OCI-LY7 (cell line): ENCODE results near the gene PODNL1. TPM values are rescaled to one million over a fixed set of nuclear protein-coding genes. Genes with fewer than 3 reads are reported as not detected.
"Not testable (repeated sequence)": the region's sequence is repeated elsewhere in the genome, so short reads cannot be mapped to it uniquely, and the experiment has no call there.

Source experiments
- BruUV-seq: library from RNA; stranded (reverse); fragments of 400-500 nt; replicated peaks from 2 replicates; lab custom pipeline; 2021; lab: Mats Ljungman, UMichigan
- CTCF ChIA-PET: fragments of 300-600 bp; sonication (Branson Sonifier 250); formaldehyde crosslinking; loops from one replicate; lab custom pipeline; 2022; ENCODE audit warnings: antibody characterized with exemption; ENCODE audit not compliant: unreplicated experiment; lab: Charles Lee
- POLR2A ChIA-PET: fragments of 300-600 bp; sonication (Branson Sonifier 250); formaldehyde crosslinking; loops from one replicate; lab custom pipeline; 2022; ENCODE audit warnings: antibody characterized with exemption; lab: Charles Lee
- DNase-seq: peaks from one replicate; pipeline ENCODE4 v3.0.0-alpha.2; 2015; ENCODE audit warnings: low spot score
- H2AFZ ChIP-seq: fragments of 200-600 bp; sonication (generic), shearing (Covaris generic); 2 replicates; pipeline ENCODE4 v1.6.1; 2014; ENCODE audit warnings: mild to moderate bottlenecking, antibody characterized with exemption, low read length, moderate library complexity
- H3K27ac ChIP-seq: fragments of 200-600 bp; sonication (generic); 2 replicates; pipeline ENCODE4 v1.5.1; 2014; ENCODE audit warnings: mixed run types, low read depth, mild to moderate bottlenecking, moderate library complexity, low read length, inconsistent platforms; ENCODE audit not compliant: poor library complexity, severe bottlenecking
- H3K36me3 ChIP-seq: fragments of 200-600 bp; sonication (generic); 2 replicates; pipeline ENCODE4 v1.6.1; 2014; ENCODE audit warnings: mild to moderate bottlenecking, antibody characterized with exemption, low read length, moderate library complexity, mixed read lengths; ENCODE audit not compliant: insufficient read depth
- H3K4me1 ChIP-seq: fragments of 200-600 bp; sonication (generic); 2 replicates; pipeline ENCODE4 v1.5.1; 2014; ENCODE audit warnings: mild to moderate bottlenecking, low read length; ENCODE audit not compliant: insufficient read depth, poor library complexity, severe bottlenecking
- H3K4me2 ChIP-seq: fragments of 200-600 bp; sonication (generic); 2 replicates; pipeline ENCODE4 v1.6.1; 2014; ENCODE audit warnings: mild to moderate bottlenecking, low read length
- H3K4me3 ChIP-seq: fragments of 200-600 bp; sonication (generic); 2 replicates; pipeline ENCODE4 v1.5.1; 2014; ENCODE audit warnings: mild to moderate bottlenecking, low read depth, low read length; ENCODE audit not compliant: poor library complexity, severe bottlenecking
- H3K79me2 ChIP-seq: fragments of 200-600 bp; sonication (generic); 2 replicates; pipeline ENCODE4 v1.6.1; 2016; ENCODE audit warnings: low read depth, mild to moderate bottlenecking, low read length, moderate library complexity, mixed read lengths; ENCODE audit not compliant: insufficient read depth
- H3K9me2 ChIP-seq: fragments of 200-600 bp; sonication (generic); 2 replicates; pipeline ENCODE4 v1.6.1; 2016; ENCODE audit warnings: mild to moderate bottlenecking, low read length, mixed read lengths; ENCODE audit not compliant: insufficient read depth
- H3K9me3 ChIP-seq: fragments of 200-600 bp; sonication (generic); 2 replicates; pipeline ENCODE4 v1.6.1; 2014; ENCODE audit warnings: mild to moderate bottlenecking, mixed run types, low read length, mixed read lengths
- H4K20me1 ChIP-seq: fragments of 200-600 bp; sonication (generic); 2 replicates; pipeline ENCODE4 v1.6.1; 2014; ENCODE audit warnings: mild to moderate bottlenecking, antibody characterized with exemption, low read length, moderate library complexity, mixed read lengths; ENCODE audit not compliant: insufficient read depth
- CTCF ChIP-seq: fragments of 200-600 bp; sonication (generic); conservative IDR thresholded peaks from 2 replicates; pipeline ENCODE4 v1.5.1; 2014; ENCODE audit warnings: mild to moderate bottlenecking, antibody characterized with exemption, low read length, moderate library complexity, mixed read lengths
- EZH2phosphoT487 ChIP-seq: fragments of 200-600 bp; sonication (generic); IDR thresholded peaks from 2 replicates; pipeline ENCODE4 v1.6.1; 2018; ENCODE audit warnings: low read depth, borderline replicate concordance, mild to moderate bottlenecking, mixed run types, antibody characterized with exemption, low read length, moderate library complexity, mixed read lengths
- intact Hi-C: fragments of 100-400 bp; cut with micrococcal nuclease; formaldehyde crosslinking; loops from one replicate; pipeline ENCODE4 v1.10.0; 2022; ENCODE audit not compliant: unreplicated experiment
- total RNA-seq, 2 experiments: library from RNA; depleted of rRNA in 1 of 2; stranded (reverse); fragments of >200 nt in 1 of 2; shearing (Covaris generic) in 1 of 2; gene quantifications; 2 replicates each; pipeline ENCODE4 v1.2.3, GENCODE V29; 2014 to 2022

The PODNL1 gene
- total RNA-seq, 2 experiments from 2014 or later = 0.16 TPM; not detected in 1

GRCh38 chr19:13926715-13927114 is 11.5 kb downstream of the PODNL1 start:
- TF ChIP-seq EZH2phosphoT487 (no peak), CTCF (no peak)
- H3K4me1 ChIP-seq = no peaks in the 10 kb centered on the region
- no TSS peak for BruUV-seq
- H3K4me3 ChIP-seq = no peak overlapping the region
- H3K9me2 ChIP-seq = no peaks in the 10 kb centered on the region
- no peak overlapping the region for H3K27ac ChIP-seq
- ChIA-PET POLR2A (interaction anchor here (0.7 kb wide), 1 partner anchor 275 kb away, joined by 3 read pairs; no protein-coding TSS in a partner anchor), CTCF (no interaction called here)
- intact Hi-C loops = no loop called here
- H3K79me2 ChIP-seq = no peaks in the 10 kb centered on the region
- no peaks in the 10 kb centered on the region for H4K20me1 ChIP-seq
- H2AFZ ChIP-seq = no peak overlapping the region
- DNase-seq = no peak
- peaks cover 33% of the 10 kb centered on the region for H3K36me3 ChIP-seq
- H3K4me2 ChIP-seq = no peak overlapping the region
- no peaks in the 10 kb centered on the region for H3K9me3 ChIP-seq

GRCh38 chr19:13926010-13926409 is 12.2 kb downstream of the PODNL1 start:
- DNase-seq = no peak
- Histone ChIP-seq H3K79me2 (no peaks in the 10 kb centered on the region), H2AFZ (no peak overlapping the region), H3K4me2 (no peak overlapping the region), H3K4me3 (no peak overlapping the region), H3K9me2 (no peaks in the 10 kb centered on the region), H3K4me1 (peaks cover 3% of the 10 kb centered on the region), H3K36me3 (peaks cover 40% of the 10 kb centered on the region), H3K27ac (no peak overlapping the region), H3K9me3 (peaks cover under 1% of the 10 kb centered on the region; the same call in 1 of the 2 replicates), H4K20me1 (no peaks in the 10 kb centered on the region)
- ChIA-PET POLR2A (no interaction called here), CTCF (no interaction called here)
- intact Hi-C loops = no loop called here
- TF ChIP-seq EZH2phosphoT487 (no peak), CTCF (no peak)
- BruUV-seq = no TSS peak

- ChIA-PET POLR2A (no interaction called here), CTCF (no interaction called here)
- no TSS peak for BruUV-seq
- no peak overlapping the region for H3K27ac ChIP-seq
- intact Hi-C loops = no loop called here
- no peak for DNase-seq
- TF ChIP-seq EZH2phosphoT487 = no peak
- TF ChIP-seq CTCF = no peak
- peaks cover 66% of the 10 kb centered on the region for H3K36me3 ChIP-seq
- peaks cover 8% of the 10 kb centered on the region; the same call in 1 of the 2 replicates for H3K9me3 ChIP-seq
- no peaks in the 10 kb centered on the region for H4K20me1 ChIP-seq
- H3K79me2 ChIP-seq = no peaks in the 10 kb centered on the region
- peaks cover 3% of the 10 kb centered on the region for H3K4me1 ChIP-seq
- no peak overlapping the region for H2AFZ ChIP-seq
- no peak overlapping the region for H3K4me3 ChIP-seq
- no peaks in the 10 kb centered on the region for H3K9me2 ChIP-seq
- no peak overlapping the region for H3K4me2 ChIP-seq
These were observed 14.8 kb downstream of the PODNL1 start for GRCh38 chr19:13923194-13923987.

- H2AFZ ChIP-seq, H3K27ac ChIP-seq, H3K4me3 ChIP-seq, H4K20me1 ChIP-seq, BruUV-seq, H3K9me3 ChIP-seq, DNase-seq, intact Hi-C loops, H3K4me2 ChIP-seq, H3K9me2 ChIP-seq, H3K79me2 ChIP-seq, CTCF ChIA-PET, H3K4me1 ChIP-seq: not testable (repeated sequence)
- POLR2A ChIA-PET = interaction anchor here (0.6 kb wide), 1 partner anchor 96 kb away, joined by 4 read pairs; no protein-coding TSS in a partner anchor
- peaks cover 59% of the 10 kb centered on the region for H3K36me3 ChIP-seq
These were observed 16.1 kb downstream of the PODNL1 start for GRCh38 chr19:13922118-13922517.
